Measurements from ENCODE around the gene SPOCK1.

Gene SPOCK1

DNA sequence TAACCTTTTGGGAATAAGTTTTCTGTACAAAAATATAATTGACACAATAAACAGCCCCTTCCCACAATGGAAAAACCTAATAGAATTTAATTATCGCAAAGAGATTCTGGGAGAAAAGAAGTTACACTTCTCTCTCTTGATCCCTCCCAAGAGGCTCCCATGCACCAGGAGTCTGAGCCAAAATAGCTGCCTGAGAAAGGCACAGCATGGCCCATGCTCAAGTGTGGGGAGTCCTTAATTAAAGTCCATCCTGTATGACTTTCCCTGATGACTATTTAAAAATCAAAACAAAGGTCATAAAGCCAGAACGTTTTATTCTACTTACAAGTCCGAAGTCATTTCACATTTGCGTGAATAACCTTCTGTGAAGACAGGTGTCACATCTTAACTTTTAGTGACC is 155.1 kb downstream of the SPOCK1 start:
- TF ChIP-seq CTCF (IDR thresholded peaks at IDR 0.05; ENCODE audit: control extremely low read depth, extremely low read depth, low read depth, missing control alignments), result no peak
- DNase-seq (ENCODE audit: extremely low spot score), result no peak
- CTCF ChIA-PET, result interaction anchor here (1.7 to 3.5 kb wide), 4 partner anchors 7 to 18 kb away, joined by 8 to 13 read pairs (median 11); no protein-coding TSS in a partner anchor
- POLR2A ChIA-PET, result no interaction called here

DNA sequence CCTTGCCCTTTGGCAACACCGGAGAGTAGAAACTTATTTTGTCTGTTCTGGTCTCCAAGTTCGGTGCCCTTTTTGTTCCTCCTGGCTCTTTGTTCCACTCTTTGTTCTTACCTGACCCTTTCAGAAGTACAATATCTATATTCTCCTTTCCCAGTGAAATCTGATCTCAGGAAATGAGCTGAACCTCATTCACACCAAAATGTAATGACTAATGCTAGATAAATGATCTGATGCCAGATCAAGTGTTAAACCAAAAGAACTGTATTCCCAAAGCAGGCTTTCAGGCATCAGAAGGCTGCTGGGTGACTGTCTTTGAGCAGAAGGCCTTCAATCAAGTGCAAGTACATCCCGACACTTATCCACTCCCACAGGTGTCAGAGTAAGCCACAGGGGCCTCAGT is 156.4 kb downstream of the SPOCK1 start:
- POLR2A ChIA-PET, result no interaction called here
- CTCF ChIA-PET, result interaction anchor here (1.5 to 2.9 kb wide), 3 partner anchors 9 to 22 kb away, joined by 4 to 13 read pairs (median 4); no protein-coding TSS in a partner anchor
- no peak for TF ChIP-seq CTCF (IDR thresholded peaks at IDR 0.05; ENCODE audit: control extremely low read depth, extremely low read depth, low read depth, missing control alignments)
- no peak for DNase-seq (ENCODE audit: extremely low spot score)

DNA sequence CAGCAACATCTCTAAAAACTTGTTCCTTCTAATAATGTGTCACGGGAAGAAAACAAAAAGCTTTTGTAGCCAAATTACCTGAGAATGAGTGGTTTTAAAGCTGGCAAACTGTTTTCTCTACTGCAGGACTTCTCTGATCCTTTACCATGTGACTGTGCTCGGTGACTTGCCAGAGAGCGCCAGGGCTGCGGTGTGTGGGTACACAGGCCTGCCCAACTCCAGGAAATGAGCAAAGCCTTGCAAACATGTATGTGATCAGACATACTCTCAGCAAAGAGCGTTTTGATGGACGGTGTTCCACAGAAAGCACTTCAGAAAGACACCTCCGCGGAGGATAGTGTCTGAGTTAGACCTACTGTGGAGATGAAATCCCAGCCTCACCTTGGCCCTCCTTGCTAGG is 157.3 kb downstream of the SPOCK1 start:
- ChIA-PET POLR2A (no interaction called here), CTCF (interaction anchor here (1.8 to 2.9 kb wide), 2 partner anchors 10 to 21 kb away, joined by 4 to 13 read pairs; no protein-coding TSS in a partner anchor)
- no peak for TF ChIP-seq CTCF (IDR thresholded peaks at IDR 0.05; ENCODE audit: control extremely low read depth, extremely low read depth, low read depth, missing control alignments)
- DNase-seq (ENCODE audit: extremely low spot score), result no peak

DNA sequence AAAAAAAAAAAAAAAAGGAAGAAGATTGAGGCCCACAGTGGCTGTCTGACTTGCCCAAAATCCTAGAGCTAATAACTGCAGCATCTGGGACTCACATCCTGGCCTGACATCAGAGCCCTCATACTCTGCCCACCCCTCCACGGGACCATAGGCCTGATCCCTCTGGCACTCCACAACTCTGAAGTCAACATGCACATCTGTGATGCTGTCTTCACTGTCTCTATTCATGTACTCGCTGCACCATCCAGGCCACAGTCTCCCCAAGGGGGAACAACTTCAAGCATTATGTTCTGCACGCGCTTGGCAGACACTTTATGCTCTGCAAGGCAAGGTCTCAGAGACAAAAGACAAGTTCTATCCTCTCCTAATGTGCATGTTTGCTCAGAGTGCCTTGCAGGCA is 158.2 kb downstream of the SPOCK1 start:
- ChIA-PET CTCF (interaction anchor here (2.9 kb wide), 1 partner anchor 20 kb away, joined by 13 read pairs; no protein-coding TSS in a partner anchor), POLR2A (no interaction called here)
- no peak for TF ChIP-seq CTCF (IDR thresholded peaks at IDR 0.05; ENCODE audit: control extremely low read depth, extremely low read depth, low read depth, missing control alignments)
- DNase-seq (ENCODE audit: extremely low spot score), result no peak

DNA sequence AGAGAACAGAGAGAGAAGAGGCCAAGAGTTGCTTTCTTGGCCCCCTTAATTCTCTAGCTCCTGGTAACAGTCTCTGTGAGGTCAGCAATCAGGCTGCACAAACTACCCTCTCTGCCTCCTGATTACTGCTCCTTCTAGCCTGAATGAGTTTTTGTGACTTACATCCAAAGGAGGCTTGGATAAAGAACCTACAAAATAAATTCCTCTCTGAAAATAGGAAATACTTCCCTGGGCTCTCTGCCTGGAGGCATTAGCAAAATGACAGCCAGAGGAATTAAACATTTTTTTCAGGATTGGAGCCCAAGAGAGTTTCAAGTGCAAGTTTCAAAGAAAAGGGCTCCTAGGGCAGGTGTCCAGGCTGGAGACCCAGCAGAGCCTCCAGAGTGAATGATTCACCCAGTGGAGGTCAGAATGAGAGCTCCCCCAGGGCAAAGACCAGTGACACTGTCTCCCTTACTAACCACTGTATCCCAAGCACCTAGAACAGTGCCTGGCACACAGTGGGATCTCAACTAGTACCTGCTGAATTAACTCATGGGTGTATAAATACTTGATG is 162.5 kb downstream of the SPOCK1 start:
- ChIA-PET POLR2A (no interaction called here), CTCF (interaction anchor here (0.9 to 2.4 kb wide), 4 partner anchors 8 to 16 kb away, joined by 3 to 13 read pairs (median 6); no protein-coding TSS in a partner anchor)
- no peak for TF ChIP-seq CTCF (IDR thresholded peaks at IDR 0.05; ENCODE audit: control extremely low read depth, extremely low read depth, low read depth, missing control alignments)
- DNase-seq (ENCODE audit: extremely low spot score), result no peak

DNA sequence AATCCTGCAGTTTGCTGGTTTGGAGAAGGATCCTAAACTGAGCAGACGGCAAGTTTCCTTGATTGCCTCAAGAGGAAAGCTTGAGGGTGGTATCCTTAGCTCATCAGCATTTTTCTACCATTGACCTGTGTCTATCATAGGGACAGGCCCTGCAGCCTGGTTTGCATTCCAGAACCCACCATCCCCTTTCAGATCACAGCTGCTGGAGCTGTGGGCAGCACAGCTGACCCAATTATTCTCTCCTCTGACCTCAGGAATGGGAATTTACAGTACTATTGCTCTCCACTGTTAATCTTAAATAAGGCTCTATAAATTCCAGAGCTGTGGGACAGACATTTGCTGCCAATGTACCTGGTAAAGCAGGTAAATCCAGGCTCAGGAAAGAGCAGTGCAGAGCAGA is 163.0 kb downstream of the SPOCK1 start:
- CTCF ChIA-PET, result interaction anchor here (0.9 to 2.4 kb wide), 3 partner anchors 9 to 16 kb away, joined by 3 to 13 read pairs (median 10); no protein-coding TSS in a partner anchor
- DNase-seq (ENCODE audit: extremely low spot score), result no peak
- POLR2A ChIA-PET, result no interaction called here
- no peak for TF ChIP-seq CTCF (IDR thresholded peaks at IDR 0.05; ENCODE audit: control extremely low read depth, extremely low read depth, low read depth, missing control alignments)

Measured in GM10248 (cell line).